OCI-LY1 (cell line): ENCODE data around the gene GLI3.

Experiments used
- H2AFZ ChIP-seq: fragments of 200-600 bp; sonication (generic), shearing (Covaris generic); 2 replicates; pipeline ENCODE4 v1.6.0; 2014; ENCODE audit warnings: antibody characterized with exemption, mild to moderate bottlenecking, low read length
- H3F3A ChIP-seq: fragments of 200-600 bp; sonication (generic), shearing (Covaris generic); 2 replicates; pipeline ENCODE4 v1.6.0; 2014; ENCODE audit warnings: mild to moderate bottlenecking, antibody characterized with exemption, low read length, moderate library complexity; ENCODE audit not compliant: insufficient read depth
- H3K27ac ChIP-seq: fragments of 200-600 bp; sonication (generic); 2 replicates; pipeline ENCODE4 v1.5.1; 2014; ENCODE audit warnings: low read length, mixed run types, mild to moderate bottlenecking, low read depth; ENCODE audit not compliant: poor library complexity, severe bottlenecking
- H3K27me3 ChIP-seq: fragments of 200-600 bp; sonication (generic); 2 replicates; pipeline ENCODE4 v1.6.0; 2014; ENCODE audit warnings: antibody characterized with exemption, mild to moderate bottlenecking, low read length, moderate library complexity; ENCODE audit not compliant: insufficient read depth
- H3K36me3 ChIP-seq: fragments of 200-600 bp; sonication (generic); 2 replicates; pipeline ENCODE4 v1.6.1; 2014; ENCODE audit warnings: mild to moderate bottlenecking, antibody characterized with exemption, low read length, moderate library complexity, mixed read lengths; ENCODE audit not compliant: insufficient read depth
- H3K4me1 ChIP-seq: fragments of 200-600 bp; sonication (generic); 2 replicates; pipeline ENCODE4 v1.5.1; 2014; ENCODE audit warnings: mild to moderate bottlenecking, low read length, moderate library complexity; ENCODE audit not compliant: insufficient read depth, severe bottlenecking
- H3K4me2 ChIP-seq: fragments of 200-600 bp; sonication (generic), shearing (Covaris generic); 2 replicates; pipeline ENCODE4 v1.6.1; 2014; ENCODE audit warnings: low read length
- H3K4me3 ChIP-seq: fragments of 200-600 bp; sonication (generic); 2 replicates; pipeline ENCODE4 v1.5.1; 2014; ENCODE audit warnings: low read length, low read depth, mild to moderate bottlenecking, mixed read lengths; ENCODE audit not compliant: poor library complexity, severe bottlenecking
- H3K79me2 ChIP-seq: fragments of 200-600 bp; shearing (Covaris generic); 2 replicates; pipeline ENCODE4 v1.6.1; 2016; ENCODE audit warnings: mixed run types, low read length, mixed read lengths; ENCODE audit not compliant: insufficient read depth
- H3K9ac ChIP-seq: fragments of 200-600 bp; sonication (generic), shearing (Covaris generic); 2 replicates; pipeline ENCODE4 v1.6.1; 2014; ENCODE audit warnings: mild to moderate bottlenecking, low read length, mixed read lengths
- H3K9me2 ChIP-seq: fragments of 200-600 bp; sonication (generic), shearing (Covaris generic); 2 replicates; pipeline ENCODE4 v1.6.1; 2014; ENCODE audit warnings: low read depth, mild to moderate bottlenecking, low read length, mixed read lengths
- H3K9me3 ChIP-seq: fragments of 200-600 bp; shearing (Covaris generic); 2 replicates; pipeline ENCODE4 v1.6.1; 2014; ENCODE audit warnings: low read length, mixed read lengths
- H4K20me1 ChIP-seq: fragments of 200-600 bp; sonication (generic), shearing (Covaris generic); 2 replicates; pipeline ENCODE4 v1.6.0; 2016; ENCODE audit warnings: mild to moderate bottlenecking, low read length; ENCODE audit not compliant: insufficient read depth
- EZH2 ChIP-seq: fragments of 200-600 bp; sonication (generic), shearing (Covaris generic); IDR thresholded peaks from 2 replicates; pipeline ENCODE4 v1.8.0; 2017; ENCODE audit warnings: borderline replicate concordance, mixed run types, mild to moderate bottlenecking, antibody characterized with exemption, low read length, moderate library complexity, mixed read lengths
- TF ChIP-seq, protein P1 (sequence below): fragments of 200-600 bp; sonication (generic), shearing (Covaris generic); IDR thresholded peaks from 2 replicates; pipeline ENCODE4 v1.5.1; 2017; ENCODE audit warnings: mild to moderate bottlenecking, antibody characterized with exemption, low read length, moderate library complexity, mixed read lengths

GLI3 gene

DNA sequence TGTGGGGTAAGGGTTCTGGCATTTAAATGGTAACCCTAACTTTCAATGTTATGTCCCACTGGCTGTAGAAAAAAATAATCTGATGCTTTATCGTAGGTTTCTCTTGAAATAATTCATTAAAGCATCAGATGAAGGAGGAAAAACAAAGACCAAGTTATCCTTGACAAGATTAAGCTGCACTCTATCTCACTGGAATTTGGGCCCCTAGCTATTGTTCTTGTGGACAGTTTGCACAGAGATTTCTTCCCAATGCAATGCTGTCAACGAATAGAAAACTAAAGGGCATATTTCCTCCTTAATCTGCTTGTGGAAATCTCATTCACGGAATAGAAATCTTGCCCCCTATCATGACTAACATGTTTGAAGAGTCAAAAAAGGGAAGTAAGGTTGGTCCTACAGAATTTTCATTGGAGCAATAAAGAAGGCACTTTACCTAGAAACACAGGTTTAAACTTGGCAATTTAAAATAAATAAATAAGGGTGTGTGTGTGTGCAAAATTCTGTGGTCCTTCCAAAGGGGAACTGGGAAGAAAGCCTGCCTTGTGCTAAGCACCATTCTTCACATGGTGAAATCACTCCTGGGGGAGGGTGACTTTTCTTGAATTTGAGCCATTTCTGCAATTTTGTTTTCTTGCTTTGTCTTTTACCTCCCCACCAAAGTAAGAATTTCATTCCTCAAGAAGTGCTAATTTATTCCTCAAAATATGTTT, 242.8 kb downstream of the GLI3 start:
- H3K79me2 ChIP-seq, result no peaks in the 10 kb centered on the region
- no peaks in the 10 kb centered on the region for H3F3A ChIP-seq
- H3K27ac ChIP-seq, result no peak overlapping the region
- H3K27me3 ChIP-seq, result 0 out of 2 replicates have a peak, but pooled peaks cover 5% of the 10 kb centered on the region
- H2AFZ ChIP-seq, result no peak overlapping the region
- TF ChIP-seq, protein P1, sequence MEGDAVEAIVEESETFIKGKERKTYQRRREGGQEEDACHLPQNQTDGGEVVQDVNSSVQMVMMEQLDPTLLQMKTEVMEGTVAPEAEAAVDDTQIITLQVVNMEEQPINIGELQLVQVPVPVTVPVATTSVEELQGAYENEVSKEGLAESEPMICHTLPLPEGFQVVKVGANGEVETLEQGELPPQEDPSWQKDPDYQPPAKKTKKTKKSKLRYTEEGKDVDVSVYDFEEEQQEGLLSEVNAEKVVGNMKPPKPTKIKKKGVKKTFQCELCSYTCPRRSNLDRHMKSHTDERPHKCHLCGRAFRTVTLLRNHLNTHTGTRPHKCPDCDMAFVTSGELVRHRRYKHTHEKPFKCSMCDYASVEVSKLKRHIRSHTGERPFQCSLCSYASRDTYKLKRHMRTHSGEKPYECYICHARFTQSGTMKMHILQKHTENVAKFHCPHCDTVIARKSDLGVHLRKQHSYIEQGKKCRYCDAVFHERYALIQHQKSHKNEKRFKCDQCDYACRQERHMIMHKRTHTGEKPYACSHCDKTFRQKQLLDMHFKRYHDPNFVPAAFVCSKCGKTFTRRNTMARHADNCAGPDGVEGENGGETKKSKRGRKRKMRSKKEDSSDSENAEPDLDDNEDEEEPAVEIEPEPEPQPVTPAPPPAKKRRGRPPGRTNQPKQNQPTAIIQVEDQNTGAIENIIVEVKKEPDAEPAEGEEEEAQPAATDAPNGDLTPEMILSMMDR, result no peak
- no peak for TF ChIP-seq EZH2
- no peak overlapping the region for H3K9ac ChIP-seq
- H3K9me2 ChIP-seq, result no peaks in the 10 kb centered on the region
- no peaks in the 10 kb centered on the region for H4K20me1 ChIP-seq
- H3K4me2 ChIP-seq, result no peak overlapping the region
- no peaks in the 10 kb centered on the region for H3K4me1 ChIP-seq
- H3K9me3 ChIP-seq, result no peaks in the 10 kb centered on the region
- H3K36me3 ChIP-seq, result no peaks in the 10 kb centered on the region
- H3K4me3 ChIP-seq, result no peak overlapping the region

DNA sequence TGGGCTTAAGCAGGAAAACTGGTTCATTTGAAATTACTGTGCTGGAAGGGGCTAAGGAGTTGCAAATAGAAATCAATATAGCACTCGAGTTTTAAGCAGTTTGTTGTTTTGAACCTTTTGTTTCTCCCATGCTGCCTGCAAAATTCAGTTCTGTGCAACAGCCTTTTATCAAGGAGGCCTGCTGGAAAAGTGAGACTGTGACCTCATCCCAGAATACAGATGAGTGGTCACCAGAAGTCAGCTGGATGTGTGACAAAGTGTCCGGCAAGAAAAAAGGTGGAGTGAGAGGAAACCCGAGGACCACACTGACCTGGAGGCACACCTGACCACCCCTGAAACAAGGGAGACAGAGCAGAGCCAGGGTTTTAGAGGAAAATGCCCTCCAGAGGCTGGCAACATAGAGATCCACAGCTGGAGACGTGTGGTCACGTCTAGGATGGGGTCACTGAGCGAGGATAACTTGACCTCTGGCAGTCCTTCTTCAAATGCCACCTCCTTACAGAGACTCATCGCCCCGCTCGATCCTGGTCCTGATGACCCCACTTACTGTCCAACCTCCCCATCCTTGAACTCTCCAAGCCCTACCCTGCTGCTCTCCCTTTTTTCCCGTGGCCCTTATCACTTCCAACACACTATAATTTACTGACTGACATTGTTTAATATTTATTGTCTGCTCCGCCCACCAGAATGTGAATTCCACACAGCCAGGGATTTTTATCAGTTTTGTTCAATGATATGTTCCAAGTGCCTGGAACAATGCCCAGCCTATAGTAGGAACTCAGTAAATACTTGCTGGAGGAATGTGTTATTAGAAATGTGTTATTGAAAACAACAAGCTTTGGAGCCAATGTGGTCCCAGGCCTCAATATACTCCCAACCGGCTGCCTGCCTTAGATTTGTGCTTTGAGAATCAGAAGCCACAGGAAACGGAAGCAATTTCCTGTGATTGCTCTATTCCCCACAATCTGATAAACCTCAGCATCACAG, 243.8 kb downstream of the GLI3 start:
- no peak overlapping the region for H3K4me3 ChIP-seq
- no peaks in the 10 kb centered on the region for H3K9me3 ChIP-seq
- no peaks in the 10 kb centered on the region for H3K79me2 ChIP-seq
- no peak overlapping the region for H2AFZ ChIP-seq
- H4K20me1 ChIP-seq, result no peaks in the 10 kb centered on the region
- H3K9ac ChIP-seq, result no peak overlapping the region
- TF ChIP-seq, protein P1, result no peak
- TF ChIP-seq EZH2, result no peak
- H3K4me2 ChIP-seq, result no peak overlapping the region
- H3K9me2 ChIP-seq, result no peaks in the 10 kb centered on the region
- no peak overlapping the region for H3K27ac ChIP-seq
- no peaks in the 10 kb centered on the region for H3K4me1 ChIP-seq
- H3K36me3 ChIP-seq, result no peaks in the 10 kb centered on the region
- 0 out of 2 replicates have a peak, but pooled peaks cover 5% of the 10 kb centered on the region for H3K27me3 ChIP-seq
- no peaks in the 10 kb centered on the region for H3F3A ChIP-seq

DNA sequence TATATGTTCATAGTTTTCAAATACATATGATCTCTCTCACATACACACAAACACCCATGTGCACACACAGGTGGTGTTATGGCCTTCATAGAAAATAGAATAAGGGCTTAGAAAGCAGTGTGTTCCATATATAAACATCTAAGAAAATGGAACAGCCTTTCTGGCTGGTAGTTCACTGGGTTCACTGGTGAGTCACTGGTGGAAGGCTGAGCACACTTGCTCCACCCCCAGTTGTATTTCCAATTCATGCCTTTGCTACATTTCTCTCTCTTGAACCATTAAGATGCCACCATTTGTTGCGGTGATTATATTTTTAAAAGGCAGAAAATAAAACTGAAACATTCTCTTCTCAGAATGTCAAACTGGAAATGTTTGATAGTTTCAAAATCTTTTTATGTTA, 252.1 kb downstream of the GLI3 start:
- Histone ChIP-seq H2AFZ (no peak overlapping the region), H3K9me2 (no peaks in the 10 kb centered on the region), H3K4me2 (no peak overlapping the region), H3K36me3 (no peaks in the 10 kb centered on the region), H3F3A (no peaks in the 10 kb centered on the region), H3K9me3 (no peaks in the 10 kb centered on the region), H4K20me1 (no peaks in the 10 kb centered on the region), H3K79me2 (no peaks in the 10 kb centered on the region), H3K4me3 (no peak overlapping the region), H3K27me3 (no peaks in the 10 kb centered on the region), H3K27ac (no peak overlapping the region), H3K4me1 (no peaks in the 10 kb centered on the region), H3K9ac (no peak overlapping the region)
- TF ChIP-seq, protein P1, result no peak
- TF ChIP-seq EZH2, result no peak
